SK-N-SH treated with all-trans-retinoic acid at 6 μM for 48 hours (cell line): Measurements from ENCODE around the gene ESPNL.

Experiments
- ATAC-seq: fragments of 200-7000 bp; cut with Tn5 transposase; 3 replicates; pipeline ENCODE4 v1.9.1; 2020; ENCODE audit warnings: mild to moderate bottlenecking, moderate library complexity
- ARNTL ChIP-seq: fragments of 450-650 bp; formaldehyde crosslinking; IDR thresholded peaks from 2 replicates; pipeline ENCODE4 v1.5.0; 2020; ENCODE audit warnings: low read depth, mild to moderate bottlenecking, moderate library complexity, borderline replicate concordance
- BACH2 ChIP-seq: fragments of 250-450 bp; sonication (Bioruptor Pico); IDR thresholded peaks from 2 replicates; pipeline ENCODE4 v1.9.0; 2021; ENCODE audit warnings: mild to moderate bottlenecking, borderline replicate concordance
- CREB5 ChIP-seq: fragments of 250-450 bp; sonication (Bioruptor Pico); IDR thresholded peaks from 2 replicates; pipeline ENCODE4 v1.5.1; 2020; ENCODE audit warnings: low read depth, mild to moderate bottlenecking, moderate library complexity
- OSR1 ChIP-seq: fragments of 250-450 bp; sonication (Bioruptor Pico); IDR thresholded peaks from 2 replicates; pipeline ENCODE4 v1.8.0; 2022; ENCODE audit warnings: moderate library complexity, mild to moderate bottlenecking, inconsistent platforms
- PATZ1 ChIP-seq: fragments of 250-450 bp; sonication (Bioruptor Pico); IDR thresholded peaks from 2 replicates; pipeline ENCODE4 v1.8.0; 2020; ENCODE audit warnings: mild to moderate bottlenecking, moderate library complexity, borderline replicate concordance
- POU6F1 ChIP-seq: fragments of 250-450 bp; sonication (Bioruptor Pico); IDR thresholded peaks from 2 replicates; pipeline ENCODE4 v1.8.0; 2021; ENCODE audit warnings: low read depth, mild to moderate bottlenecking, moderate library complexity, borderline replicate concordance
- PPARA ChIP-seq: fragments of 250-450 bp; sonication (Bioruptor Pico); IDR thresholded peaks from 2 replicates; pipeline ENCODE4 v1.5.0; 2020; ENCODE audit warnings: mild to moderate bottlenecking, borderline replicate concordance
- RARB ChIP-seq: fragments of 250-450 bp; sonication (Bioruptor Pico); IDR thresholded peaks from 2 replicates; pipeline ENCODE4 v1.8.0; 2021; ENCODE audit warnings: mild to moderate bottlenecking, moderate library complexity
- SNAI2 ChIP-seq: fragments of 250-450 bp; sonication (Bioruptor Pico); IDR thresholded peaks from 2 replicates; pipeline ENCODE4 v1.5.0; 2020; ENCODE audit warnings: mild to moderate bottlenecking, moderate library complexity
- TCF4 ChIP-seq: fragments of 250-450 bp; sonication (Bioruptor Pico); IDR thresholded peaks from 2 replicates; pipeline ENCODE4 v1.8.0; 2021; ENCODE audit warnings: mild to moderate bottlenecking, moderate library complexity, borderline replicate concordance
- TOX ChIP-seq: fragments of 250-450 bp; sonication (Bioruptor Pico); IDR thresholded peaks from 2 replicates; pipeline ENCODE4 v1.8.0; 2021; ENCODE audit warnings: mild to moderate bottlenecking, moderate library complexity, borderline replicate concordance
- ZC3H10 ChIP-seq: fragments of 250-450 bp; sonication (Bioruptor Pico); IDR thresholded peaks from 2 replicates; pipeline ENCODE4 v1.5.1; 2021; ENCODE audit warnings: mild to moderate bottlenecking, moderate library complexity
- ZFP3 ChIP-seq: fragments of 250-450 bp; sonication (Bioruptor Pico); IDR thresholded peaks from 2 replicates; pipeline ENCODE4 v1.5.0; 2020; ENCODE audit warnings: mild to moderate bottlenecking, moderate library complexity
- ZNF565 ChIP-seq: fragments of 450-650 bp; formaldehyde crosslinking; conservative IDR thresholded peaks from 2 replicates; pipeline ENCODE4 v1.5.0; 2020; ENCODE audit warnings: low read depth, mild to moderate bottlenecking, moderate library complexity
- ZNF70 ChIP-seq: fragments of 450-650 bp; formaldehyde crosslinking; IDR thresholded peaks from 2 replicates; pipeline ENCODE4 v1.5.0; 2020; ENCODE audit warnings: mild to moderate bottlenecking, moderate library complexity
- TF ChIP-seq, protein P1 (sequence below): fragments of 250-450 bp; sonication (Bioruptor Pico); IDR thresholded peaks from 2 replicates; pipeline ENCODE4 v1.5.0; 2020; ENCODE audit warnings: mild to moderate bottlenecking, moderate library complexity

Gene ESPNL

GRCh38 chr2:238119756-238120462 is 19.8 kb downstream of the ESPNL start (continued):
- TF ChIP-seq POU6F1 (CRISPR knock-in tag) (no peak), PATZ1 (CRISPR knock-in tag) (no peak), TOX (no peak), ZC3H10 (no peak)

DNA sequence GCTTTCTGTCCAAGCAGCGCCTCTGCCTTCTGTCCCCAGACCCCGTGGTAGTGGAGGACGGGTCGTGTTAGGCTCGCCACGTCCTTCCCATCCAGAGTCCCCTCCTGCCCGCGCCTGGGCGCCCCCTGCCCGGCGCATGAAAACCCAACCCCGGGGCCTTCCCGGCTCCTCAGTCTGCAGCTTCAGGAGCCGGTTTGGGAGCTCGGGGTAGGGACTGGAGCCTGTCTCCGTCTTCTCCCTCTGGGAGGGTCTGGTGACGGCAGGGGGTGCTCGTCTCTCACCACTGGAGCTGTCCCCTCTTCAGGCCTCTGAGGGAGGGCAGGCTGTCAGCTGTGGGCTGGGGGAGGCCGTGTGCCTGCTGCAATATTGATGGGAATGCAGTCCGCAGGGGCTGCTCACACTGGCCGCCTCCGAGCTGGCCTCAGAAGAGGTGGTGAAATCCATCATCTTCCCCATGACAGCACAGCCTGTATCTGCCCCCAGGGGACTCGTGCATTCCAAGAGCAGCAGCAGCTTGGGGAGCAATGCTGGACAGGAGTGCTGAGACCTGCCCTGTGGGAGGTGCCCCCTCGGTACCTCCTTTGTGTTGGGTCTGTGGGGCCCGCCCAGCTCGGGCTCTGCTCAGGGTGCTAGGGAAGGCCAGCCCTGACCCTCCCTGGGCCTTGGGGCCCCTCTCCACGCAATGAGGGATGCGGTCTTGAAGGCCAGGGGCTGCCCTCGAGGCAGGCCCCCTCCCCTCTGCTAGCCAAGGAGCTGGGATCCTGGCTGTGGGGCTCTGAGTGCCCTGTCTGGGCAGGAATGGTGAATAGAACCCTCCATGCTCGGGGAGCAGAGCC is 20.5 kb downstream of the ESPNL start:
- TF ChIP-seq BACH2 (no peak), TCF4 (CRISPR knock-in tag) (no peak), ZNF70 (CRISPR knock-in tag) (no peak), PATZ1 (CRISPR knock-in tag) (no peak), CREB5 (CRISPR knock-in tag) (no peak), ZNF565 (CRISPR knock-in tag) (no peak), ZFP3 (CRISPR knock-in tag) (no peak), TOX (no peak), PPARA (CRISPR knock-in tag) (no peak), OSR1 (CRISPR knock-in tag) (no peak), RARB (CRISPR knock-in tag) (no peak), ZC3H10 (no peak), ARNTL (CRISPR knock-in tag) (no peak), POU6F1 (CRISPR knock-in tag) (no peak), SNAI2 (CRISPR knock-in tag) (no peak)
- TF ChIP-seq, protein P1, sequence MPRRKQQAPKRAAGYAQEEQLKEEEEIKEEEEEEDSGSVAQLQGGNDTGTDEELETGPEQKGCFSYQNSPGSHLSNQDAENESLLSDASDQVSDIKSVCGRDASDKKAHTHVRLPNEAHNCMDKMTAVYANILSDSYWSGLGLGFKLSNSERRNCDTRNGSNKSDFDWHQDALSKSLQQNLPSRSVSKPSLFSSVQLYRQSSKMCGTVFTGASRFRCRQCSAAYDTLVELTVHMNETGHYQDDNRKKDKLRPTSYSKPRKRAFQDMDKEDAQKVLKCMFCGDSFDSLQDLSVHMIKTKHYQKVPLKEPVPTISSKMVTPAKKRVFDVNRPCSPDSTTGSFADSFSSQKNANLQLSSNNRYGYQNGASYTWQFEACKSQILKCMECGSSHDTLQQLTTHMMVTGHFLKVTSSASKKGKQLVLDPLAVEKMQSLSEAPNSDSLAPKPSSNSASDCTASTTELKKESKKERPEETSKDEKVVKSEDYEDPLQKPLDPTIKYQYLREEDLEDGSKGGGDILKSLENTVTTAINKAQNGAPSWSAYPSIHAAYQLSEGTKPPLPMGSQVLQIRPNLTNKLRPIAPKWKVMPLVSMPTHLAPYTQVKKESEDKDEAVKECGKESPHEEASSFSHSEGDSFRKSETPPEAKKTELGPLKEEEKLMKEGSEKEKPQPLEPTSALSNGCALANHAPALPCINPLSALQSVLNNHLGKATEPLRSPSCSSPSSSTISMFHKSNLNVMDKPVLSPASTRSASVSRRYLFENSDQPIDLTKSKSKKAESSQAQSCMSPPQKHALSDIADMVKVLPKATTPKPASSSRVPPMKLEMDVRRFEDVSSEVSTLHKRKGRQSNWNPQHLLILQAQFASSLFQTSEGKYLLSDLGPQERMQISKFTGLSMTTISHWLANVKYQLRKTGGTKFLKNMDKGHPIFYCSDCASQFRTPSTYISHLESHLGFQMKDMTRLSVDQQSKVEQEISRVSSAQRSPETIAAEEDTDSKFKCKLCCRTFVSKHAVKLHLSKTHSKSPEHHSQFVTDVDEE (CRISPR knock-in tag): no peak
- ATAC-seq: peak; percentile 45
